Heart left ventricle (tissue), 13 donors: ENCODE data around the gene VSX2.

Experiments used
- CTCF ChIP-seq, 12 donors: fragments of 200-600 bp; sonication (generic) in 4 of 12; IDR thresholded peaks; one replicate each; pipeline versions ENCODE4 v1.5.0 to v1.8.0; 2018 to 2022; ENCODE audit warnings: antibody characterized with exemption in 12 of 12, mild to moderate bottlenecking in 5 of 12
- POLR2A ChIP-seq, 2 donors: fragments of 450-650 bp; IDR thresholded peaks; one replicate each; pipeline ENCODE4 v1.6.1; 2017; ENCODE audit warnings: antibody characterized with exemption in 2 of 2, mild to moderate bottlenecking in 2 of 2, moderate library complexity in 2 of 2
- donor health status: ischemic (EF 13 %, LVEDD 7.1; RV severe dilation, severe dysfunction).
- donor health status: DM: no; HTN: yes; CAD: no.
- donor health status: DM: no; HTN: no; CAD: no.
- donor health status: ischemic (EF 25% LVEDD 6.9; RV normal size, moderate dysfunction).
- donor health status: ischemic (EF 25% LVEDD 5.7; RV mildly dilated, moderate dysfunction).
- donor health status: ischemic (EF 35%, LVEDD 5.7; RV mildly dilated, moderate dysfunction).
- donor health status: nonischemic (EF 11% LVEDD 7.7; RV severe dilation, severe dysfunction).
- donor health status: DM: yes; HTN: yes; CAD: no.
- donor health status: PGD.
- donor health status: ischemic (EF 29% LVEDD 5.4; RV normal size, mild dysfunction).
- donor health status: nonischemic (EF 23%, LVEDD 6.1; RV moderate dilation, normal function).

- TF ChIP-seq CTCF (IDR thresholded peaks at IDR 0.05) = no peak
- TF ChIP-seq POLR2A (IDR thresholded peaks at IDR 0.05) = no peak
Observed at GRCh38 chr14:74246542-74246941, 7.3 kb downstream of the VSX2 start.
